DOHH2 (cell line): ENCODE data around the gene GRB7.

Experiments
- CTCF ChIP-seq: fragments of 200-600 bp; sonication (generic); IDR thresholded peaks from one replicate; pipeline ENCODE4 v1.5.1; 2014; ENCODE audit warnings: antibody characterized with exemption, mild to moderate bottlenecking, low read depth, low read length; ENCODE audit not compliant: poor library complexity, severe bottlenecking
- EZH2phosphoT487 ChIP-seq: fragments of 200-600 bp; sonication (generic); IDR thresholded peaks from 2 replicates; pipeline ENCODE4 v1.6.1; 2017; ENCODE audit warnings: borderline replicate concordance, mild to moderate bottlenecking, antibody characterized with exemption, low read length, moderate library complexity, mixed read lengths

- TF ChIP-seq CTCF (no peak), EZH2phosphoT487 (no peak)
These were observed 34.5 kb upstream of the GRB7 start for GRCh38 chr17:39702901-39703893.
